ENCODE measurements around the gene MPND.

Gene MPND

DNA sequence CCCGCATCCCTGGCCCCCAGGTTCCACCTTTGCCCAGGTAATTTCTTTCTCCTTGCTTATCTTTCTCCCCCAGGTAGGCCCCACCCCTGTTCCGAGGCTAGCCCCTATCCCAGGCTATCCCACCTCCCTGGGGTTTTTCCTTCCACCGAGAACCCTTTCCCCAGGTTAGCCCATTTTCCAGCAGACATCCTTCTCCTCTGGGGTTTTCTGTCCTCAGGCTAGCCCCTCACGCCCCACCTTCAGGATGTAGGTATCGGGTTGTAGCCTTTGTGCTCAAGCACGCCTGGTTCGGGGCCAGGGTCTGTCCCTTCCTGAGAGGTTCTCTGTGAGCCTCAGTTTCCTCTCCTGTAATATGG, 38.1 kb upstream of the MPND start:
- Mint-ChIP-seq H3K4me1 (peaks cover 9% of the 10 kb centered on the region), H3K27me3 (ENCODE audit: low read depth) (peaks cover 3% of the 10 kb centered on the region), H3K36me3 (ENCODE audit: low read depth) (peaks cover 12% of the 10 kb centered on the region), H3K9me3 (no peaks in the 10 kb centered on the region), H3K27ac (no peak overlapping the region), H3K4me3 (peak overlapping the region; percentile 56 to 81 (median 56))
- TF ChIP-seq, protein P1, sequence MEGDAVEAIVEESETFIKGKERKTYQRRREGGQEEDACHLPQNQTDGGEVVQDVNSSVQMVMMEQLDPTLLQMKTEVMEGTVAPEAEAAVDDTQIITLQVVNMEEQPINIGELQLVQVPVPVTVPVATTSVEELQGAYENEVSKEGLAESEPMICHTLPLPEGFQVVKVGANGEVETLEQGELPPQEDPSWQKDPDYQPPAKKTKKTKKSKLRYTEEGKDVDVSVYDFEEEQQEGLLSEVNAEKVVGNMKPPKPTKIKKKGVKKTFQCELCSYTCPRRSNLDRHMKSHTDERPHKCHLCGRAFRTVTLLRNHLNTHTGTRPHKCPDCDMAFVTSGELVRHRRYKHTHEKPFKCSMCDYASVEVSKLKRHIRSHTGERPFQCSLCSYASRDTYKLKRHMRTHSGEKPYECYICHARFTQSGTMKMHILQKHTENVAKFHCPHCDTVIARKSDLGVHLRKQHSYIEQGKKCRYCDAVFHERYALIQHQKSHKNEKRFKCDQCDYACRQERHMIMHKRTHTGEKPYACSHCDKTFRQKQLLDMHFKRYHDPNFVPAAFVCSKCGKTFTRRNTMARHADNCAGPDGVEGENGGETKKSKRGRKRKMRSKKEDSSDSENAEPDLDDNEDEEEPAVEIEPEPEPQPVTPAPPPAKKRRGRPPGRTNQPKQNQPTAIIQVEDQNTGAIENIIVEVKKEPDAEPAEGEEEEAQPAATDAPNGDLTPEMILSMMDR (IDR thresholded peaks at IDR 0.05; ENCODE audit: unreplicated experiment in 3 of 3) = no peak

DNA sequence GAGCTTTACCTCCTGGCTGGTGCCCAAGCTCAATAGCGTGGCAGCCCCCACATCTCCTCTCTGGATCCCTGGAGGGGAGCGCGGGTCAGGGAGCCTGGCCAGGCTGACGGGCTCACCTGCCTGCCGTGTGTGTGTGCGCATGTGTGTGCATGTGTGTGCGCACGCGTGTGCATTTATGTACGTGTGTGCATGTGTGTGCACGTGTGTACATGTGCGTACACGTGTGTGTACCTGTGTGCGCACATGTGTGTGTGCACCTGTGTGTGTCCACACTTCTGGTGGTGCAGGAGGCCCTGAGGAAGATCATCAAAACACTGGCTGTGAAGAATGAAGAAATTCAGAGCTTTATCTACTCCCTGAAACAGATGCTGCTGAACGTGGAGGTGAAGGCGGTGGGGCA, 37.7 kb upstream of the MPND start:
- H3K27ac Mint-ChIP-seq = no peak overlapping the region
- H3K9me3 Mint-ChIP-seq = no peaks in the 10 kb centered on the region
- H3K36me3 Mint-ChIP-seq (ENCODE audit: low read depth) = peaks cover 15% of the 10 kb centered on the region
- H3K27me3 Mint-ChIP-seq (ENCODE audit: low read depth) = peaks cover 3% of the 10 kb centered on the region
- H3K4me1 Mint-ChIP-seq = peaks cover 9% of the 10 kb centered on the region
- H3K4me3 Mint-ChIP-seq = peak overlapping the region; percentile 56 to 81 (median 56)
- TF ChIP-seq, protein P1 (IDR thresholded peaks at IDR 0.05; ENCODE audit: unreplicated experiment in 3 of 3) = no peak

DNA sequence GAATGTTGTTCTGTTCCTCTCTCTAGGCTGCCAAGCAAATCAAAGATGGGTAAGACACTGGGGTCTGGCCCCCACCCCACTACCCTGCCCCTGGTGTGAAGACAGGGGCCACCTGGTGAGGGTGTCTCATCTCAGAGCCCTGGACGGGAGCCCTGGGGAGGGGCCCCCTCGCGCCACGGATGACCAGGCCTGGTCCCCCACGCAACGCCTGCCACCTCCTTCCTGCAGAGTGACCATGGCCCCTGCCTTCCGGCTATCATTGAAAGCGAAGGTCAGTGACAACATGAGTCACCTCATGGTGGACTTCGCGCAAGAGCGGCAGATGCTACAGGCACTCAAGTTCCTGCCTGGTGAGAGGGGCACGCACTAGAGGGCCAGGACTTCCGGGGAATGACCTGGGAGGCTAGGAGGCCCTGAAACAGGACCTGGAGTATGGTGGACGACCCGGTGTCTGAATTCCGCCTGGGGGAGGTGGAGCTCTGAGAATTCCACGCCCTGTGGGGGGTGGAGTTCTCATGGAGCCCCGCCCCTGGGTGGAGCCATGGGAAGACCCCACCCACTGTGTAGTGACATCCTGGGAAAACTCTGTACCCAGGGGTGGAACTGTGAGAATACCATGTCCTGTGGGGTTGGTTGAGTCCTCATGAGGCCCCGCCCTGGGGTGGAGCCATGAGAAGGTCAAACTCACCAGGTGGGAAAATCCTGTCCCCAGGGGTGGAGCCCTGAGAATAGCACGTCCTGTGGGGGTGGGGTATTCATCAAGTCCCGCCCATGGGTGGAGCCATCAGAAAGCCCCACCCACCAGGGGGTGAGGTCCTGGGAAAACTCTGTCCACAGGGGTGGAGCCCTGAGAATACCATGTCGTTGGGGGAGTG, 32.9 kb upstream of the MPND start:
- Mint-ChIP-seq H3K27ac (no peak overlapping the region), H3K9me3 (no peaks in the 10 kb centered on the region), H3K27me3 (ENCODE audit: low read depth) (peaks cover 3% of the 10 kb centered on the region), H3K36me3 (ENCODE audit: low read depth) (peaks cover 24% of the 10 kb centered on the region), H3K4me3 (no peak overlapping the region), H3K4me1 (no peaks in the 10 kb centered on the region)
- TF ChIP-seq, protein P1 (IDR thresholded peaks at IDR 0.05; ENCODE audit: unreplicated experiment in 3 of 3) = no peak

DNA sequence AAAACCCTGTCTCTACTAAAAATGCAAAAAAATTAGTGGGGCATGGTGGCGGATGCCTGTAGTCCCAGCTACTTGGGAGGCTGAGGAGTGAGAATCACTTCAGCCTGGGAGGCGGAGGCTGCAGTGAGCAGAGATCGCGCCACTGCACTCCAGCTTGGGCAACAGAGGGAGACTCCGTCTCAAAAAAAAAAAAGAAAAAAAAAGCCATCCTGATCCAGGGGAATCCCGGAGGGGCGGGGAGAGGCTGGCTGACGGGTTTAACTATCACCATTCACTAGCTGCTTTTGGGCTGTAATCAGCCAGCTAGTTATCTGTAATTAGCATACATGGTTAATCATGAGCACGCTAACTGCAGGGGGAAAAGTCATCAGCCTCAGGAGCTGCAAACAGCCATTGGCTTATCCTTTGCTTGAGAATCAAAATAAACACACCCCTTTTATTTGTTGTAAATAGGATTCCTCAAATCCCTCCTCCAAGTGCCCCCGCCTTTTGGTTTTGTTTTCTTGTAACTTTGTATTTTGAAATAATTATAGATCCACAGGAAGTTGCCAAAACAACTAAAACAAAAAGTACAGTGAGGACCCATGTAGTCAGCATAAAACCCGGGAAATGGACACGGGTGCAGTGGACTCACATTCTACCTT, 29.4 kb upstream of the MPND start:
- Mint-ChIP-seq H3K9me3 (no peaks in the 10 kb centered on the region), H3K27ac (no peak overlapping the region), H3K4me3 (no peak overlapping the region), H3K36me3 (ENCODE audit: low read depth) (peaks cover 33% of the 10 kb centered on the region), H3K4me1 (no peaks in the 10 kb centered on the region), H3K27me3 (ENCODE audit: low read depth) (no peaks in the 10 kb centered on the region)
- TF ChIP-seq, protein P1 (IDR thresholded peaks at IDR 0.05; ENCODE audit: unreplicated experiment in 3 of 3) = no peak

DNA sequence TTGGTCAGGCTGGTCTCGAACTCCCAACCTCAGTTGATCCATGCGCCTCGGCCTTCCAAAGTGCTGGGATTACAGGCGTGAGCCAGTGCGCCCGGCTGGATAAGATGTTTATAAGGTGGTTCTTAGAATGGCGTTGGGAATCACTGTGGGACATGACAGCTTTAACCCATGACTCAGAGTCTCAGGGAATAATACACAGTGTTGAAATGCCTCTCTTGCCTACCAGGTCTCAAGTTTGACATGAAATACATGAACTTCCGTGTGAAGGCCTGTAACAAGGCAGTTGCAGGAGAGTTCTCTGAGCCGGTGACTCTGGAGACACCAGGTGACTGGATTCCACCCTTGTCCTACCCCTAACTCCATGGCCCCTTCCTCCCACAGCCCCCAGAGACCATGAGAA, 26.4 kb upstream of the MPND start:
- Mint-ChIP-seq H3K27ac (no peak overlapping the region), H3K9me3 (peaks cover 23% of the 10 kb centered on the region), H3K4me1 (no peaks in the 10 kb centered on the region), H3K36me3 (ENCODE audit: low read depth) (peaks cover 40% of the 10 kb centered on the region), H3K4me3 (no peak overlapping the region), H3K27me3 (ENCODE audit: low read depth) (no peaks in the 10 kb centered on the region)
- TF ChIP-seq, protein P1 (IDR thresholded peaks at IDR 0.05; ENCODE audit: unreplicated experiment in 3 of 3) = no peak
